ENCODE measurements around the gene RALY.
A peak's percentile ranks its signal among the peaks of the same experiment; 100 is the strongest.
"Not testable (repeated sequence)": the region's sequence is repeated elsewhere in the genome, so short reads cannot be mapped to it uniquely, and the experiment has no call there.

Gene RALY

GRCh38 chr20:34120213-34120612, 126.5 kb downstream of the RALY start:
- H3K4me3 ChIP-seq (ENCODE audit: low read depth, low read length), result no peak overlapping the region
- H2AFZ ChIP-seq (ENCODE audit: low read length, unreplicated experiment), result no peak overlapping the region
- H3K36me3 ChIP-seq (ENCODE audit: insufficient read depth, low read length), result no peaks in the 10 kb centered on the region
- no peaks in the 10 kb centered on the region for H3K27me3 ChIP-seq (ENCODE audit: insufficient read depth, low read length)
- peaks cover 6% of the 10 kb centered on the region for H3K4me1 ChIP-seq (ENCODE audit: control insufficient read depth, insufficient read depth, low read length, unreplicated experiment)
- H3K27ac ChIP-seq (ENCODE audit: low read depth, low read length), result no peak overlapping the region
- H3K79me2 ChIP-seq (ENCODE audit: control insufficient read depth, insufficient read depth, low read length, unreplicated experiment), result no peaks in the 10 kb centered on the region

DNA sequence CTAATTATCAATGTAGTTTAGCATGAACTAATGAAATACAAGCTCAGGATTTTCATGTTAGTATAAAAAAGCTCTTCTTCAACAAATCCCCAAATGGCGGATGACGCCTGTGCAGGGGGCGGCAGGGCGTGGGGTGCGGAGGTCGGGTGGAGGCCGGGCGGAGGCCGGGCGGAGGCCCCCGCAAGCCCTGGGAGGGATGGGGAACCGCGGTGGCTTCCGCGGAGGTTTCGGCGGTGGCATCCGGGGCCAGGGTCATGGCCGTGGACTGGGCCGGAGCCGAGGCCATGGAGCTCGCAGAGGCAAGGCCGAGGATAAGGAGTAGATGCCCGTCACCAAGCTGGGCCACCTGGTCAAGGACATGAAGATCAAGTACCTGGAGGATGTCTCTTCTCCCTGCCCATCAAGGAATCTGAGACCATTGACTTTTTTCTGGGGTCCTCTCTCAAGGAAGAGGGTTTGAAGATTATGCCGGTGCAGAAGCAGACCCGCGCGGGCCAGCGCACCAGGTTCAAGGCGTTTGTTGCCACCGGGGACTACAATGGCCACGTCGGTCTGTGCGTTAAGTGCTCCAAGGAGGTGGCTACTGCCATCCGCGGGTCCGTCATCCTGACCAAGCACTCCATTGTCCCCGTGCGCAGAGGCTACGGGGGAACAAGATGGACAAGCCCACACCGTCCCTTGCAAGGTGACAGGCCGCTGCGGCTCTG, 128.7 kb downstream of the RALY start:
- no peak overlapping the region for H3K27ac ChIP-seq (ENCODE audit: low read depth, low read length)
- no peaks in the 10 kb centered on the region for H3K27me3 ChIP-seq (ENCODE audit: insufficient read depth, low read length)
- H3K4me3 ChIP-seq (ENCODE audit: low read depth, low read length), result no peak overlapping the region
- H3K36me3 ChIP-seq (ENCODE audit: insufficient read depth, low read length), result no peaks in the 10 kb centered on the region
- peaks cover 6% of the 10 kb centered on the region for H3K4me1 ChIP-seq (ENCODE audit: control insufficient read depth, insufficient read depth, low read length, unreplicated experiment)
- H3K79me2 ChIP-seq (ENCODE audit: control insufficient read depth, insufficient read depth, low read length, unreplicated experiment), result no peaks in the 10 kb centered on the region
- no peak overlapping the region for H2AFZ ChIP-seq (ENCODE audit: low read length, unreplicated experiment)

DNA sequence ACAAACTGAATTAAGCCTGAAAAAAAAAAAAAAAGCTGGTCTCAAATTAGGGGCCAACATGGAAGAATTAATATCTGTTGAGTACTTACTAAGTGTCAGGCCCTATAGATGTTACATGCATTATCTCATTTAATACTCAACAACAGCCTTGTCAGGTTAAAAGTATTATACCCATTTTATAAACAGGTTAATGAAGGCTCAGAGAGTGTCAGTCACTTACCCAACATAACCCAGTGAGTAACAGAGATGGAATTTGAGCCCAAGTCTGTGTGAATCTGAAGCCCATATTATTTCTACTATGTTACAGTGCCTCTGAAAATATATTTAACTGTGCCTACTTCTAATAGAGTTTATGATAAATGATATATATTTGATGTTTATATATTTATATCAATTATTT, 129.6 kb downstream of the RALY start:
- Histone ChIP-seq H3K4me3 (ENCODE audit: low read depth, low read length) (no peak overlapping the region), H3K27me3 (ENCODE audit: insufficient read depth, low read length) (no peaks in the 10 kb centered on the region), H3K4me1 (ENCODE audit: control insufficient read depth, insufficient read depth, low read length, unreplicated experiment) (peaks cover 6% of the 10 kb centered on the region), H3K27ac (ENCODE audit: low read depth, low read length) (no peak overlapping the region), H3K36me3 (ENCODE audit: insufficient read depth, low read length) (no peaks in the 10 kb centered on the region), H2AFZ (ENCODE audit: low read length, unreplicated experiment) (no peak overlapping the region), H3K79me2 (ENCODE audit: control insufficient read depth, insufficient read depth, low read length, unreplicated experiment) (no peaks in the 10 kb centered on the region)

- no peaks in the 10 kb centered on the region for H3K79me2 ChIP-seq (ENCODE audit: control insufficient read depth, insufficient read depth, low read length, unreplicated experiment)
These were observed 130.9 kb downstream of the RALY start for GRCh38 chr20:34124469-34125249.

DNA sequence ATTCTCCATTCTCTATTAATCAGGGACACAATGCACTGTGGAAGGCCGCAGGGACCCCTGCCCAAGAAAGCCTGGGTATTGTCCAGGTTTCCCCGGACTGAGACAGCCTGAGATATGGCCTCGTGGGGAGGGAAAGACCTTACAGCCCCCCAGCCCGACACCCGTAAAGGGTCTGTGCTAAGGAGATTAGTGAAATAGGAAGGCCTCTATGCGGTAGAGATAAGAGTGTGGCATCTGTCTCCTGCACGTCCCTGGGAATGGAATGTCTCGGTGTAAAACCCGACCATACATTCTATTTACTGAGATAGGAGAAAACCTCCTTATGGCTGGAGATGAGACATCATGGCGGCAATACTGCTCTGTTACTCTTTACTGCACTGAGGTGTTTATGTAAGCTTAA, 134.1 kb downstream of the RALY start:
- Histone ChIP-seq H3K27ac (ENCODE audit: low read depth, low read length) (no peak overlapping the region), H3K4me3 (ENCODE audit: low read depth, low read length) (no peak overlapping the region), H3K4me1 (ENCODE audit: control insufficient read depth, insufficient read depth, low read length, unreplicated experiment) (peaks cover 10% of the 10 kb centered on the region), H3K79me2 (ENCODE audit: control insufficient read depth, insufficient read depth, low read length, unreplicated experiment) (no peaks in the 10 kb centered on the region), H3K36me3 (ENCODE audit: insufficient read depth, low read length) (no peaks in the 10 kb centered on the region), H3K27me3 (ENCODE audit: insufficient read depth, low read length) (no peaks in the 10 kb centered on the region), H2AFZ (ENCODE audit: low read length, unreplicated experiment) (no peak overlapping the region)

More at GRCh38 chr20:34124469-34125249, 130.9 kb downstream of the RALY start:
- Histone ChIP-seq H3K4me1 (ENCODE audit: control insufficient read depth, insufficient read depth, low read length, unreplicated experiment) (peaks cover 10% of the 10 kb centered on the region), H2AFZ (ENCODE audit: low read length, unreplicated experiment) (no peak overlapping the region), H3K4me3 (ENCODE audit: low read depth, low read length) (no peak overlapping the region), H3K36me3 (ENCODE audit: insufficient read depth, low read length) (no peaks in the 10 kb centered on the region), H3K27ac (ENCODE audit: low read depth, low read length) (no peak overlapping the region), H3K27me3 (ENCODE audit: insufficient read depth, low read length) (no peaks in the 10 kb centered on the region)

DNA sequence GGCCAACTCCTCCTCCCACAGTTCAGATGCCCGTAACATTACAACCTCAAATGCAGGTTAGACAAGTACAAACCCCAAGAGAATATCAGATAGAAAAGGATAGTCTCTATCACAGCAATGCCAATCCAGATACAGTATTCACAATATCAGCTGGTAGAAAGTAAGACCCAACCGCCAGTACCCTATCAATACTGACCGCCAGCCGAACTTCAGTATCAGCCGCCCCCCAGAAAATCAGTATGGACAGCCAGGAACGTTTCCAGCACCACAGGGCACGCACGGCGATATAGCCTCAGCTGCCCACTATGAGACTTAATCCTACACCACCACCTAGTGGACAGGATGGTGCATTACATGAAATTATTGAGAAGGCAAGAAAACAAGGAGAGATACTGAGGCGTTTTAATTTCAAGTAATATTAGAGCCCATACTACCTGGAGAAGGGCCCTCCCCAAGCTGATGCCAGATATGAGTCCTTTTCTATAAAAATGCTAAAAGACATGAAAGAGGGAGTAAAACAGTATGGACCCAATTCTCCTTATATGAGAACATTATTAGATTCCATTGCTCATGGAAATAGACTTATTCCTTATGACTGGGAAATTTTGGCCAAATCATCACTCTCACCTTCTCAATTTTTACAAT, 135.9 kb downstream of the RALY start:
- no peaks in the 10 kb centered on the region for H3K27me3 ChIP-seq (ENCODE audit: insufficient read depth, low read length)
- peak overlapping the region; percentile 60 for H2AFZ ChIP-seq (ENCODE audit: low read length, unreplicated experiment)
- H3K36me3 ChIP-seq (ENCODE audit: insufficient read depth, low read length), result no peaks in the 10 kb centered on the region
- H3K4me1 ChIP-seq (ENCODE audit: control insufficient read depth, insufficient read depth, low read length, unreplicated experiment), result peaks cover 8% of the 10 kb centered on the region
- H3K79me2 ChIP-seq (ENCODE audit: control insufficient read depth, insufficient read depth, low read length, unreplicated experiment), result no peaks in the 10 kb centered on the region
- peak overlapping the region; percentile 61 for H3K4me3 ChIP-seq (ENCODE audit: low read depth, low read length)
- no peak overlapping the region for H3K27ac ChIP-seq (ENCODE audit: low read depth, low read length)

DNA sequence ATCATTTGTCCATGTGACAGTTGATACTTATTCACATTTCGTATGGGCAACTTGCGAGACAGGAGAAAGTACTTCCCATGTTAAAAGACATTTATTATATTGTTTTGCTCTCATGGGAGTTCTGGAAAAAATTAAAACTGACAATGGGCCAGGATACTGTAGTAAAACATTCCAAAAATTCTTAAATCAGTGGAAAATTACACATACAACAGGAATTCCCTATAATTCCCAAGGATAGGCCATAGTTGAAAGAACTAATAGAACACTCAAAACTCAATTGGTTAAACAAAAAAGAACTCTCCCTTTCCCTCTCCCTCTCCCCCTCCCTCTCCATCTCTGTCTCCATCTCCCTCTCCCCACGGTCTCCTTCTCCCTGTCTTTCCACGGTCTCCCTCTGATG, 137.8 kb downstream of the RALY start:
- Histone ChIP-seq H3K36me3 (ENCODE audit: insufficient read depth, low read length) (no peaks in the 10 kb centered on the region), H3K4me1 (ENCODE audit: control insufficient read depth, insufficient read depth, low read length, unreplicated experiment) (peaks cover 4% of the 10 kb centered on the region), H3K79me2 (ENCODE audit: control insufficient read depth, insufficient read depth, low read length, unreplicated experiment) (no peaks in the 10 kb centered on the region), H3K27ac (ENCODE audit: low read depth, low read length) (no peak overlapping the region), H2AFZ (ENCODE audit: low read length, unreplicated experiment) (no peak overlapping the region), H3K4me3 (ENCODE audit: low read depth, low read length) (no peak overlapping the region), H3K27me3 (ENCODE audit: insufficient read depth, low read length) (no peaks in the 10 kb centered on the region)

GRCh38 chr20:34132491-34132890, 138.8 kb downstream of the RALY start:
- H3K27me3 ChIP-seq (ENCODE audit: insufficient read depth, low read length); H3K27ac ChIP-seq (ENCODE audit: low read depth, low read length); H2AFZ ChIP-seq (ENCODE audit: low read length, unreplicated experiment); H3K4me3 ChIP-seq (ENCODE audit: low read depth, low read length); H3K4me1 ChIP-seq (ENCODE audit: control insufficient read depth, insufficient read depth, low read length, unreplicated experiment); H3K36me3 ChIP-seq (ENCODE audit: insufficient read depth, low read length); H3K79me2 ChIP-seq (ENCODE audit: control insufficient read depth, insufficient read depth, low read length, unreplicated experiment): not testable (repeated sequence)

DNA sequence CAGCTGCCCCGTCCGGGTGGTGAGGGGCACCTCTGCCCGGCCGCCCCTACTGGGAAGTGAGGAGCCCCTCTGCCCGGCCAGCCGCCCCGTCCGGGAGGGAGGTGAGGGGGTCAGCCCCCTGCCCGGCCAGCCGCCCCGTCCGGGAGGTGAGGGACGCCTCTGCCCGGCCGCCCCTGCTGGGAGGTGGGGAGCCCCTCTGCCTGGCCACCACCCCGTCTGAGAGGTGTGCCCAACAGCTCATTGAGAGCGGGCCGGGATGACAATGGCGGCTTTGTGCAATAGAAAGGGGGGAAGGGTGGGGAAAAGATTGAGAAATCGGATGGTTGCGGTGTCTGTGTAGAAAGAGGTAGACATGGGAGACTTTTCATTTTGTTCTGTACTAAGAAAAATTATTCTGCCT, 139.2 kb downstream of the RALY start:
- not testable (repeated sequence) for H2AFZ ChIP-seq (ENCODE audit: low read length, unreplicated experiment); H3K27ac ChIP-seq (ENCODE audit: low read depth, low read length); H3K27me3 ChIP-seq (ENCODE audit: insufficient read depth, low read length); H3K4me3 ChIP-seq (ENCODE audit: low read depth, low read length); H3K79me2 ChIP-seq (ENCODE audit: control insufficient read depth, insufficient read depth, low read length, unreplicated experiment); H3K36me3 ChIP-seq (ENCODE audit: insufficient read depth, low read length); H3K4me1 ChIP-seq (ENCODE audit: control insufficient read depth, insufficient read depth, low read length, unreplicated experiment)

GRCh38 chr20:34133365-34133860, 139.7 kb downstream of the RALY start:
- H3K27ac ChIP-seq (ENCODE audit: low read depth, low read length), result not testable (repeated sequence)

More at GRCh38 chr20:34133365-34133860, 139.7 kb downstream of the RALY start:
- H3K79me2 ChIP-seq (ENCODE audit: control insufficient read depth, insufficient read depth, low read length, unreplicated experiment); H3K36me3 ChIP-seq (ENCODE audit: insufficient read depth, low read length); H3K4me3 ChIP-seq (ENCODE audit: low read depth, low read length); H3K27me3 ChIP-seq (ENCODE audit: insufficient read depth, low read length); H3K4me1 ChIP-seq (ENCODE audit: control insufficient read depth, insufficient read depth, low read length, unreplicated experiment); H2AFZ ChIP-seq (ENCODE audit: low read length, unreplicated experiment): not testable (repeated sequence)

Data from ACC112 (cell line).